ENCODE data around the gene GPR27. TPM values are rescaled to one million over a fixed set of nuclear protein-coding genes. Genes with fewer than 3 reads are reported as not detected.
A peak's percentile ranks its signal among the peaks of the same experiment; 100 is the strongest.

The GPR27 gene
- not detected in 2 replicates for total RNA-seq (2014; rRNA removed; shearing (Covaris generic))

DNA sequence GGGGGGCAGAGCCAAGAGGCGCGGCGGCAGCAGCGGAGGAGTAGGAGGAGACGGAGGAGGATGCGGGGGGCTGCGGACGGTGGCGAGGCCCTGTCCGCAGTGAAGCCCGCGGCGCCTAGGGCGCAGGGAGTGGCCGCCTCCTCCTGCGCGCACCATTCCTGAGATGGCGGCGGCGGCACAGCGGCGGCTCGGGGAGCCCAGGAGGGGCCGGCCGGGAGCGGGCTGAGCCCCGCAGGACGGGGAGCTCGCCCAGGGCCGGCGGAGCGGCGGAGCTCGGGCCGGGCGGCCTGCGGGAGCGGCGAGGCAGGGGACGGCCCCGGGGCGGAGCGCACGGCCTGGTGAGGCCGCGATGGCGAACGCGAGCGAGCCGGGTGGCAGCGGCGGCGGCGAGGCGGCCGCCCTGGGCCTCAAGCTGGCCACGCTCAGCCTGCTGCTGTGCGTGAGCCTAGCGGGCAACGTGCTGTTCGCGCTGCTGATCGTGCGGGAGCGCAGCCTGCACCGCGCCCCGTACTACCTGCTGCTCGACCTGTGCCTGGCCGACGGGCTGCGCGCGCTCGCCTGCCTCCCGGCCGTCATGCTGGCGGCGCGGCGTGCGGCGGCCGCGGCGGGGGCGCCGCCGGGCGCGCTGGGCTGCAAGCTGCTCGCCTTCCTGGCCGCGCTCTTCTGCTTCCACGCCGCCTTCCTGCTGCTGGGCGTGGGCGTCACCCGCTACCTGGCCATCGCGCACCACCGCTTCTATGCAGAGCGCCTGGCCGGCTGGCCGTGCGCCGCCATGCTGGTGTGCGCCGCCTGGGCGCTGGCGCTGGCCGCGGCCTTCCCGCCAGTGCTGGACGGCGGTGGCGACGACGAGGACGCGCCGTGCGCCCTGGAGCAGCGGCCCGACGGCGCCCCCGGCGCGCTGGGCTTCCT is at the start of gene GPR27:
Gene GPR27, plus strand, starts transcription at position 155 of the 909 bp plus-strand sequence. Its CDS starts 195 bp downstream, at position 350.
- DNase-seq (ENCODE audit: low spot score) = no peak

DNA sequence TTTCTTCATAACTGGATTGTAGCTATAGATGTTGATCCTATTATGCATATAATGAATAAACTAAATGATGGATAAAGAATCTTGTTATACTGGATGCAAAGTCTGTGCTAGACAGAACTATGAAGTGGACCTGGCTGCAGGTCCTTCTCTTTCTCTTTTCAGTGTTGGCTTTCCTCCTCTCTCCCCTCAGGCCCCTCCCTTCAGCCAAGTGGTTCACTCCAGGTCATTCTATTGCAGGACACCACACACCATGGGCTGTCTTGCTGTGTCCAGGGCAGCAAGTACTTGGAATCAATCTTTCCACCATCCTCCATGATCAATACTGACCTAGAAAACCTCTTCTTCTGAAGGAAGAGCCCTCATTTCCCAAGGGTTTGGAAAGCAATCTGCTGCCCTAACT is 48.7 kb upstream of the GPR27 start:
- no peak for DNase-seq (ENCODE audit: low spot score)

DNA sequence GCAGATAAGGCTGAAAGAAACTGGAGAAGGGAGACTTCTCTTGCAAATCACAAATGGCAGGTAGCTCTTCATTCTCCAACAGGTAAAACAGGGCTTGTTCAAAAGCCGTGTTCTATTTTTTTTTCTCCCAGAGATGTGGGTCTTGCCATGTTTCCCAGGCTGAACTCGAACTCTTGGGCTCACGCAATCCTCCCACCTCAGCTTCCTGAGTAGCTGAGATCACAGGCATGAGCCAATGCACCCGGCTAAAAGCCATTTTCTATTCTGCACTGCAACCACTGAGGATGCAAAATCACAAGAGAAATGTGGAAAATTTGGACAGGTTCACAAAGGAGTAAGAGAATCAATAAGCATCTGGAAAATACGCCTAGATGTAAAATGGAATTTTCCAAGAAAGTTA is 48.0 kb upstream of the GPR27 start:
- no peak for DNase-seq (ENCODE audit: low spot score)

GRCh38 chr3:71707595-71707994 is 46.1 kb upstream of the GPR27 start:
- no peak for DNase-seq (ENCODE audit: low spot score)

- DNase-seq (ENCODE audit: low spot score) = no peak
These were observed 45.1 kb upstream of the GPR27 start for GRCh38 chr3:71708476-71709105.

GRCh38 chr3:71709908-71710511 is 43.6 kb upstream of the GPR27 start:
- DNase-seq (ENCODE audit: low spot score) = no peak

DNA sequence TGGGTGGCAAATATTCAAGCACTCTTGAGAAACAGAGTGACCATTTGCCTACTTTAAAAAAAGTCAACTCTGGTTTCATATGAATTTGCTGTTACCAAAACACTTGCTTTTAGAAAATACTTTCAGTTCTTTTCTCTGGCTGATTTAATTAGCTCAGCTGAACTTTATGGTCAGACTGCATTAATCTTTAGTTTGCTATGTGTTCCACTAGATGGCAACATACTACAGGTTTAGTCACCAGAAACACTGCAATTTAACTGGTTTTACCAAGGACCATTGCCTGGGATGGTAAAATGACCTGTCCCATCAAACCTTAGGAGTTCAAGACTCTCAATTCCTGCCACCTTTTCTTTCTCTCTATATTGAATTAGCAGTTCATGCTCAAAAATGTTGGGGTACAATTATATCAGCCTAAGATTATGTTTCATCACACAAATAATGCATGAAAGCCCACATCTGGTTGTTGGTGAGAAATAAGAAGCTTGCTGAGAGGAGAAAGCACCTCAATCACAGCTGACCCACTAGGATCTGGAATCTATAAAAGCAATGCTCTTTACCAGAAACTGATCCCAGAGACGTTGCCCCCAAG is 42.7 kb upstream of the GPR27 start:
- DNase-seq (ENCODE audit: low spot score) = peak; percentile 49

GRCh38 chr3:71713041-71713440 is 40.6 kb upstream of the GPR27 start:
- DNase-seq (ENCODE audit: low spot score) = no peak

DNA sequence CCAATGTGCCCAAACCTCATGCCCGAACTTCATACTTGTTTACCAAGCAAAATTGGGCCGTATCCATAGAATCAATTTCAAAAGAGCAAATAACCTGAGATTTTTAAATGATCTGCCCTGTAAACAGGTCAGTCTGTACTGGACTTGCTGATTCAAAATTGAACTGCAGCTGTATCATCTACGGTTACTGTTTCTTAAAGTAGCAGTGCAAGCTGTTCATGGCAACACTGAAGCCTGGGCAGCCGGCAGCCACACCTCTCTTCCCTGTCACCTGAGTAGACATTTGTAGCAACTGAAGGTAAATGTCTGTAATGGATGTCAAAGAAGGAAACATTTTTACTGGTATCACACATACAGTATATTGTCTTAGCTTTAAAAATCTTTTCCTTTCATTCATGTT is 39.1 kb upstream of the GPR27 start:
- no peak for DNase-seq (ENCODE audit: low spot score)

- DNase-seq (ENCODE audit: low spot score) = no peak
These were observed 35.6 kb upstream of the GPR27 start for GRCh38 chr3:71718072-71718471.

DNA sequence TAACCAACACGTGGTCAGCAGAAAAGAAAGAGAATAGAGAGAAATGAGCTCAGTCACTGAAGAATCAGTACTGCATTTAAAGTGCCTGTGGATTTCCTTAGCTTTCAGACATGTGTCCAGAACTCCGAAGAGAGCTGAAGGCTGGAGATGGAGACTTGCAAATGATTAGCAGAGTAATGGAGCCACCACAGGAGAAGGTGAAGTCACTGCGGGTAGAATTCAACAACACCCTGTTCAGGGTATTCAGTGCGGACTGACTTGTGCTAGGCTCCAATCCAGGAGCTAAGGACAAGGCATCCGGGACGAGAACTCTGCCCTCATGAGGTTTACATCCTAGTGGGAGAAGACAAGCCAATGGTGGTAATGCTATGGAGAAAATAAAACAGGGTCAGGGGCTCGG is 32.7 kb upstream of the GPR27 start:
- DNase-seq (ENCODE audit: low spot score) = no peak

DNA sequence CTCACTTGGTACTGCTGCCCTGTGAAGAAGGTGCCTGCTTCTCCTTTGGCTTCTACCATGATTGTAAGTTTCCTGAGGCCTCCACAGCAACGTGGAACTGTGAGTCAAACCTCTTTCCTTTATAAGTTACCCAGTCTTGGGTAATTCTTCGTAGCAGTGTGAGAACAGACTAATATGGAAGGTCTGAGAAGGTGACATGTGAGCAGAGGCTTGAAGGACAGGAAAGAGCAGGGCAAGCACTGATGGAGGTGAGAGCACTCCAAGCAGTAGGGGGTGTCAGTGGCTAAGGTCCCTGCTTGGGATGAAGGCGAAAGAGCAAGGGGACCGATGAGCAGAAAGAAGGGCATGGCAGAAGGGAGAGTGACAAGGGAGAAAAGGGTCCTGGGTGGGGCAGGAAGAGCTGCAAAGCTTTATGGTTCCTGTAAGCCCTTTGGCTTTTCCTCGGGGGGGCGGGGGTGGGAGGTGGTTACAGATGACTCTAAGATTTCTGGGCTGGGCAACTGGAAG is 32.0 kb upstream of the GPR27 start:
- no peak for DNase-seq (ENCODE audit: low spot score)

GRCh38 chr3:71722693-71723092 is 31.0 kb upstream of the GPR27 start:
- no peak for DNase-seq (ENCODE audit: low spot score)

- no peak for DNase-seq (ENCODE audit: low spot score)
These were observed 30.0 kb upstream of the GPR27 start for GRCh38 chr3:71723452-71724170.

DNA sequence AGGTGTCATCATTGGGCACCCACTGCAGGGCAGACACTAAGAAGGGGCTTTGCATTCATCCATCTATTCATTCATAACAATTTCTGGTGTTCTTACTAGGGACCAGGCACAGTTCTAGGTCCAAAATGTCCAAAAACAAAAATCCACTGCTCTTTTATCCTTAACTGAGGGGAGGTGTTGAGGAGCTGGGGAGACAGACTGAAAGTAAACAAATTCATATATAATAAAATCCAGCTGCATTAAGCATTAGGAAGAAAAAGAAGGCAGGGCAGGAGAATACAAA is 29.5 kb upstream of the GPR27 start:
- DNase-seq (ENCODE audit: low spot score) = no peak

- DNase-seq (ENCODE audit: low spot score) = no peak
These were observed 28.9 kb upstream of the GPR27 start for GRCh38 chr3:71724584-71725270.

DNA sequence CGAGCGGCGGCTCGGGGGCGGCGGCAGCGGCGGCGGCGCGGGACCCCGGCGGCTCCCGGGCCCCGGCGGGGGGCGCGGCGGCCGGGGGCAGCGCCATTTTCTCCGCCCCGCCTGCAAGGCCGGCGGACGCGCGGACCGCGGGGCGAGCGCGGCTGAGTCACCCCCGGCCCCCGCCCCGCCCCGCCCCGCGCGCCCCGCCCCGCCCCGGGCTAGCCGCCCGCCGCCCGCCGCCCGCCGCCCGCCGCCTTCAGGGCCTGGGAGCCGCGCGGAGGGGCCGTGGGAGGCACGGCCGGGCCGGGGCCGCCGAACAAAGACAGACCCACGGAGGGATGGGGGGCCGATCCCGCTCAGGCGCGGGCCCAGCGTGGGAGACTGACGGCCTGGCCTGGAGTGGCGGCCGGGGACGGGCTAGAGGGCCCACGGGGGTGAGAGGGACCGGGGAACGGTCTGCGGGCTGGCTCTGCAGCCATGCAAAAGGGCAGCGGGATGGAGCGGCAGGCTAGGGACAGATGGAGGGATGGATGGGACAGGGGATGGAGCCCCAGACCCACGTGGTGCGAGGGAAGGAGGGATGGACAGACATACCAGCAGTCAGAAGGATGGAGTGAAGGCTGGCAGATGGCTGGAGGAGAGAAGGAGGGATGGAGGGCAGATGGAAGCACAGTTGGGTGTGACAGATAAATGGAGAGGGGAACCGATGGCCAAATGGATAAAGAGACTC is 28.2 kb upstream of the GPR27 start, which contains the start of gene EIF4E3:
Gene EIF4E3, minus strand, starts transcription at position 132 of the 721 bp plus-strand sequence. Its CDS starts 35 bp downstream, at position 97.
- DNase-seq (ENCODE audit: low spot score) = no peak

DNA sequence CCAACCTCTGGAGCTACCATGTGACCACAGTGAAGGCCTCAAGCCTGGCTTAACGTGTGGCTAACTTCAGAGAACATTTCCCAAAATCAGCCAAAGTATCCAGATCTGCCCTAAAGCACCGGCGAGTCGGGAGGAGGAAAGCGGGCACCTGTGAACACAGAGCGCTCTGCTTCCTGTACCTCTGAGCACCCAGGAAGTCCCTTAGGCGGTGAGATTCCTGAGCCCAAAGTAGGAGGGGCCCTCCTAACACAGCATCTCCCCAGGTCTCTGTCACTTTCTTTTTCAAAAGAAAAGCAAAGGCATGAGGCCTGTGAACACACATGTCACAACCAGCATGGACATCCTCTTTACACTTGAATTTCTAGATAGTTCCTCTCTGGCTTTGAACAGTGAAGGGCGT is 27.5 kb upstream of the GPR27 start:
- no peak for DNase-seq (ENCODE audit: low spot score)

GRCh38 chr3:71728632-71729342 is 24.9 kb upstream of the GPR27 start:
- peak; percentile 4 for DNase-seq (ENCODE audit: low spot score)

- no peak for DNase-seq (ENCODE audit: low spot score)
These were observed 21.0 kb upstream of the GPR27 start for GRCh38 chr3:71732637-71733036.

Measured in A172 (cell line).